G401.6 (cell line): Measurements from ENCODE around the gene ZCRB1.
"Not testable (repeated sequence)": the region's sequence is repeated elsewhere in the genome, so short reads cannot be mapped to it uniquely, and the experiment has no call there.

ENCODE experiments used
- FAIRE-seq: peaks from 2 replicates; lab custom pipeline; 2012; peaks lifted over from hg19 to GRCh38; lab: Jason Lieb, UNC

The ZCRB1 gene

GRCh38 chr12:42325653-42326474 is at the start of gene ZCRB1, which contains the start of gene PPHLN1:
TSS of gene ZCRB1 (minus strand) at chr12:42326094. CDS start at chr12:42324102, 1,992 bp downstream.
TSS of gene PPHLN1 (plus strand) at chr12:42326167. CDS start at chr12:42335903, 9,736 bp downstream.
- FAIRE-seq, result no peak

- no peak for FAIRE-seq
These were observed 47.8 kb upstream of the ZCRB1 start for GRCh38 chr12:42373669-42374068.

- FAIRE-seq, result peak; percentile 67
These were observed 46.4 kb upstream of the ZCRB1 start for GRCh38 chr12:42372154-42372791.

- FAIRE-seq, result no peak
These were observed 44.1 kb upstream of the ZCRB1 start for GRCh38 chr12:42370013-42370412.

GRCh38 chr12:42365486-42365885 is 39.6 kb upstream of the ZCRB1 start:
- FAIRE-seq, result no peak

GRCh38 chr12:42364692-42365091 is 38.8 kb upstream of the ZCRB1 start:
- FAIRE-seq, result no peak

GRCh38 chr12:42362647-42363260 is 36.9 kb upstream of the ZCRB1 start:
- FAIRE-seq, result no peak

- FAIRE-seq, result no peak
These were observed 36.2 kb upstream of the ZCRB1 start for GRCh38 chr12:42361909-42362646.

- no peak for FAIRE-seq
These were observed 35.0 kb upstream of the ZCRB1 start for GRCh38 chr12:42360747-42361403.

GRCh38 chr12:42356344-42356743 is 30.4 kb upstream of the ZCRB1 start:
- FAIRE-seq, result no peak

- not testable (repeated sequence) for FAIRE-seq
These were observed 24.1 kb upstream of the ZCRB1 start for GRCh38 chr12:42350021-42350407.

- FAIRE-seq, result not testable (repeated sequence)
These were observed 23.5 kb upstream of the ZCRB1 start for GRCh38 chr12:42349119-42350020.

- no peak for FAIRE-seq
These were observed 20.6 kb upstream of the ZCRB1 start for GRCh38 chr12:42346403-42347002.

GRCh38 chr12:42343721-42344120 is 17.8 kb upstream of the ZCRB1 start:
- no peak for FAIRE-seq

- FAIRE-seq, result no peak
These were observed 16.1 kb upstream of the ZCRB1 start for GRCh38 chr12:42342028-42342427.

GRCh38 chr12:42338280-42338679 is 12.4 kb upstream of the ZCRB1 start:
- no peak for FAIRE-seq

- FAIRE-seq, result no peak
These were observed 10.4 kb upstream of the ZCRB1 start for GRCh38 chr12:42336286-42336685.

- peak; percentile 85 for FAIRE-seq
These were observed 6.7 kb upstream of the ZCRB1 start for GRCh38 chr12:42332301-42333285.

GRCh38 chr12:42330097-42330496 is 4.2 kb upstream of the ZCRB1 start:
- FAIRE-seq, result not testable (repeated sequence)
